Uterus (tissue), 2 donors: ENCODE data around the gene IL17A.

ENCODE experiments used
- CTCF ChIP-seq, 4 experiments: fragments of 200-600 bp in 2 of 4; fragments of 450-650 bp in 2 of 4; sonication (generic) in 2 of 4; IDR thresholded peaks; one replicate each; pipeline ENCODE4 v1.5.1; 2016 to 2019; ENCODE audit warnings: antibody characterized with exemption in 4 of 4, mild to moderate bottlenecking in 2 of 4, moderate library complexity in 1 of 4
- POLR2A ChIP-seq, 2 donors: fragments of 450-650 bp; IDR thresholded peaks; one replicate each; pipeline ENCODE4 v1.6.1; 2016; ENCODE audit warnings: antibody characterized with exemption in 2 of 2, mild to moderate bottlenecking in 1 of 2, moderate library complexity in 1 of 2

GRCh38 chr6:52144196-52145076 lies 41.7 kb upstream of the IL17A start:
- TF ChIP-seq POLR2A (IDR thresholded peaks at IDR 0.05), result no peak
- TF ChIP-seq CTCF (IDR thresholded peaks at IDR 0.05), result no peak
